ENCODE data around the gene FJX1. TPM values are rescaled to one million over a fixed set of nuclear protein-coding genes. Genes with fewer than 3 reads are reported as not detected.
"Not testable (repeated sequence)": the region's sequence is repeated elsewhere in the genome, so short reads cannot be mapped to it uniquely, and the experiment has no call there.

Gene FJX1
- total RNA-seq, 1 donor from 2014 or later = 7.0 TPM

GRCh38 chr11:35633827-35634423, 15.7 kb downstream of the FJX1 start:
- no peak for DNase-seq

- DNase-seq = no peak
Observed at GRCh38 chr11:35635933-35636332, 17.7 kb downstream of the FJX1 start.

GRCh38 chr11:35639591-35640179, 21.4 kb downstream of the FJX1 start:
- no peak for DNase-seq

- no peak for DNase-seq
Observed at GRCh38 chr11:35641171-35641897, 23.1 kb downstream of the FJX1 start.

- DNase-seq = no peak
Observed at GRCh38 chr11:35641964-35642363, 23.7 kb downstream of the FJX1 start.

- no peak for DNase-seq
Observed at GRCh38 chr11:35647421-35648093, 29.3 kb downstream of the FJX1 start.

GRCh38 chr11:35650006-35650405, 31.7 kb downstream of the FJX1 start:
- no peak for DNase-seq

- DNase-seq = no peak
Observed at GRCh38 chr11:35650467-35650866, 32.2 kb downstream of the FJX1 start.

GRCh38 chr11:35651263-35651662, 33.0 kb downstream of the FJX1 start:
- DNase-seq = no peak

GRCh38 chr11:35652786-35653185, 34.5 kb downstream of the FJX1 start:
- DNase-seq = not testable (repeated sequence)

- DNase-seq = no peak
Observed at GRCh38 chr11:35654711-35655110, 36.5 kb downstream of the FJX1 start.

- DNase-seq = no peak
Observed at GRCh38 chr11:35655254-35655653, 37.0 kb downstream of the FJX1 start.

- no peak for DNase-seq
Observed at GRCh38 chr11:35655856-35656255, 37.6 kb downstream of the FJX1 start.

- DNase-seq = no peak
Observed at GRCh38 chr11:35658020-35658948, 40.0 kb downstream of the FJX1 start.

GRCh38 chr11:35661534-35661933, 43.3 kb downstream of the FJX1 start:
- DNase-seq = no peak

- no peak for DNase-seq
Observed at GRCh38 chr11:35662061-35662648, 43.9 kb downstream of the FJX1 start.

GRCh38 chr11:35662649-35663407, 44.6 kb downstream of the FJX1 start, which contains the start of gene TRIM44:
Gene TRIM44, plus strand, starts transcription at chr11:35662775. Its CDS starts 337 bp downstream, at chr11:35663112.
- DNase-seq = peak; percentile 84

GRCh38 chr11:35663408-35663702, 45.1 kb downstream of the FJX1 start:
- no peak for DNase-seq

GRCh38 chr11:35664977-35665441, 46.7 kb downstream of the FJX1 start:
- no peak for DNase-seq

- DNase-seq = no peak
Observed at GRCh38 chr11:35667257-35667656, 49.0 kb downstream of the FJX1 start.

- not testable (repeated sequence) for DNase-seq
Observed at GRCh38 chr11:35668350-35668749, 50.1 kb downstream of the FJX1 start.

Measured in skin of body (tissue), 2 donors.